ENCODE measurements around the gene STK32B. TPM values are rescaled to one million over a fixed set of nuclear protein-coding genes. Genes with fewer than 3 reads are reported as not detected.

STK32B gene
- total RNA-seq, 2 experiments from 2014 or later: not detected

GRCh38 chr4:5125321-5125720 is 74.0 kb downstream of the STK32B start:
- Histone ChIP-seq H3K36me3 (ENCODE audit: insufficient read depth, low read length) (no peaks in the 10 kb centered on the region), H3K4me3 (ENCODE audit: low read depth, low read length, poor library complexity, severe bottlenecking) (no peak overlapping the region), H4K20me1 (ENCODE audit: insufficient read depth, low read length) (no peaks in the 10 kb centered on the region), H3K9me3 (ENCODE audit: low read length) (no peaks in the 10 kb centered on the region), H3K4me2 (ENCODE audit: low read length) (no peak overlapping the region), H3K79me2 (ENCODE audit: insufficient read depth, low read depth, low read length) (no peaks in the 10 kb centered on the region), H3K27ac (ENCODE audit: low read depth, low read length, poor library complexity, severe bottlenecking) (no peak overlapping the region), H3K9me2 (ENCODE audit: insufficient read depth, low read length) (no peaks in the 10 kb centered on the region), H3K4me1 (ENCODE audit: insufficient read depth, low read length, poor library complexity, severe bottlenecking) (no peaks in the 10 kb centered on the region), H2AFZ (ENCODE audit: low read length) (no peak overlapping the region)
- CTCF ChIA-PET (ENCODE audit: unreplicated experiment): no interaction called here
- DNase-seq (ENCODE audit: low spot score): no peak
- BruUV-seq (replicated peaks): no TSS peak
- TF ChIP-seq EZH2phosphoT487 (IDR thresholded peaks at IDR 0.05; ENCODE audit: borderline replicate concordance, low read depth, low read length): no peak
- no peak for TF ChIP-seq CTCF (conservative IDR thresholded peaks at IDR 0.05; ENCODE audit: low read length)
- POLR2A ChIA-PET: interaction anchor here (0.6 kb wide), 1 partner anchor 190 kb away, joined by 7 read pairs; no protein-coding TSS in a partner anchor
- intact Hi-C loops (cut with micrococcal nuclease; ENCODE audit: unreplicated experiment): no loop called here

- TF ChIP-seq EZH2phosphoT487 (IDR thresholded peaks at IDR 0.05; ENCODE audit: borderline replicate concordance, low read depth, low read length): no peak
- no peak for TF ChIP-seq CTCF (conservative IDR thresholded peaks at IDR 0.05; ENCODE audit: low read length)
- H3K36me3 ChIP-seq (ENCODE audit: insufficient read depth, low read length): no peaks in the 10 kb centered on the region
- no peak for DNase-seq (ENCODE audit: low spot score)
- CTCF ChIA-PET (ENCODE audit: unreplicated experiment): no interaction called here
- POLR2A ChIA-PET: interaction anchor here (0.6 kb wide), 1 partner anchor 16 kb away, joined by 5 read pairs; no protein-coding TSS in a partner anchor
- no peaks in the 10 kb centered on the region for H3K4me1 ChIP-seq (ENCODE audit: insufficient read depth, low read length, poor library complexity, severe bottlenecking)
- BruUV-seq (replicated peaks): no TSS peak
- intact Hi-C loops (cut with micrococcal nuclease; ENCODE audit: unreplicated experiment): no loop called here
- no peaks in the 10 kb centered on the region for H4K20me1 ChIP-seq (ENCODE audit: insufficient read depth, low read length)
- H3K27ac ChIP-seq (ENCODE audit: low read depth, low read length, poor library complexity, severe bottlenecking): no peak overlapping the region
- no peaks in the 10 kb centered on the region for H3K9me3 ChIP-seq (ENCODE audit: low read length)
- H3K4me2 ChIP-seq (ENCODE audit: low read length): no peak overlapping the region
- no peaks in the 10 kb centered on the region for H3K9me2 ChIP-seq (ENCODE audit: insufficient read depth, low read length)
- no peak overlapping the region for H3K4me3 ChIP-seq (ENCODE audit: low read depth, low read length, poor library complexity, severe bottlenecking)
- no peak overlapping the region for H2AFZ ChIP-seq (ENCODE audit: low read length)
- H3K79me2 ChIP-seq (ENCODE audit: insufficient read depth, low read depth, low read length): no peaks in the 10 kb centered on the region
Measured at GRCh38 chr4:5126231-5126630, 75.0 kb downstream of the STK32B start.

- H3K27ac ChIP-seq (ENCODE audit: low read depth, low read length, poor library complexity, severe bottlenecking): no peak overlapping the region
- BruUV-seq (replicated peaks): no TSS peak
- H3K9me3 ChIP-seq (ENCODE audit: low read length): no peaks in the 10 kb centered on the region
- no peaks in the 10 kb centered on the region for H3K4me1 ChIP-seq (ENCODE audit: insufficient read depth, low read length, poor library complexity, severe bottlenecking)
- H3K9me2 ChIP-seq (ENCODE audit: insufficient read depth, low read length): no peaks in the 10 kb centered on the region
- intact Hi-C loops (cut with micrococcal nuclease; ENCODE audit: unreplicated experiment): no loop called here
- no peak overlapping the region for H3K4me3 ChIP-seq (ENCODE audit: low read depth, low read length, poor library complexity, severe bottlenecking)
- ChIA-PET CTCF (ENCODE audit: unreplicated experiment) (no interaction called here), POLR2A (no interaction called here)
- DNase-seq (ENCODE audit: low spot score): no peak
- no peaks in the 10 kb centered on the region for H3K36me3 ChIP-seq (ENCODE audit: insufficient read depth, low read length)
- H4K20me1 ChIP-seq (ENCODE audit: insufficient read depth, low read length): no peaks in the 10 kb centered on the region
- no peak overlapping the region for H3K4me2 ChIP-seq (ENCODE audit: low read length)
- TF ChIP-seq CTCF (conservative IDR thresholded peaks at IDR 0.05; ENCODE audit: low read length): no peak
- no peak for TF ChIP-seq EZH2phosphoT487 (IDR thresholded peaks at IDR 0.05; ENCODE audit: borderline replicate concordance, low read depth, low read length)
- H2AFZ ChIP-seq (ENCODE audit: low read length): no peak overlapping the region
- no peaks in the 10 kb centered on the region for H3K79me2 ChIP-seq (ENCODE audit: insufficient read depth, low read depth, low read length)
Measured at GRCh38 chr4:5126857-5127256, 75.6 kb downstream of the STK32B start.
